CD4-positive, CD25-positive, alpha-beta regulatory T cell (primary cell): ENCODE measurements around the gene STXBP1. TPM values are rescaled to one million over a fixed set of nuclear protein-coding genes. Genes with fewer than 3 reads are reported as not detected.

Experiments
- ATAC-seq, 2 donors: fragments of 150-1000 bp; cut with Tn5 transposase; one replicate each; pipeline ENCODE4 v1.10.0; 2021; ENCODE audit warnings: low read depth in 2 of 2, moderate number of reproducible peaks in 2 of 2, moderate library complexity in 1 of 2
- DNase-seq, 3 donors: peaks; one replicate each; pipeline versions ENCODE4 v3.0.0 to v3.0.0-alpha.2; 2012 to 2022; ENCODE audit warnings: mixed read lengths in 1 of 3
- H3K27ac ChIP-seq: one replicate; pipeline ENCODE4 v1.7.0; 2013; ENCODE audit warnings: mild to moderate bottlenecking, low read length; ENCODE audit not compliant: insufficient read depth, poor library complexity, severe bottlenecking
- H3K27me3 ChIP-seq: one replicate; pipeline ENCODE4 v1.7.0; 2013; ENCODE audit warnings: low read length; ENCODE audit not compliant: control insufficient read depth, insufficient read depth
- H3K36me3 ChIP-seq: one replicate; pipeline ENCODE4 v1.7.0; 2013; ENCODE audit warnings: mild to moderate bottlenecking, low read length, moderate library complexity; ENCODE audit not compliant: control insufficient read depth, insufficient read depth
- H3K4me1 ChIP-seq: 2 replicates; pipeline ENCODE4 v1.7.0; 2013; ENCODE audit warnings: mild to moderate bottlenecking, low read length; ENCODE audit not compliant: insufficient read depth, control insufficient read depth, poor library complexity, severe bottlenecking
- H3K4me3 ChIP-seq: one replicate; pipeline ENCODE4 v1.7.0; 2013; ENCODE audit warnings: low read depth, mild to moderate bottlenecking, low read length, moderate library complexity
- H3K9me3 ChIP-seq, 2 experiments: 1 replicate in 1 of 2; 2 replicates in 1 of 2; pipeline ENCODE4 v1.7.0; 2013; ENCODE audit warnings: low read length in 2 of 2, mild to moderate bottlenecking in 1 of 2, moderate library complexity in 1 of 2; ENCODE audit not compliant: control insufficient read depth in 2 of 2
- H3K27ac Mint-ChIP-seq, 3 donors: one replicate each; pipeline ENCODE4 v1.8.0; 2020 to 2022; ENCODE audit warnings: mild to moderate bottlenecking in 3 of 3, mixed read lengths in 3 of 3, moderate library complexity in 2 of 3
- H3K27me3 Mint-ChIP-seq: one replicate; pipeline ENCODE4 v1.8.0; 2022; ENCODE audit warnings: mild to moderate bottlenecking, mixed read lengths
- H3K36me3 Mint-ChIP-seq: one replicate; pipeline ENCODE4 v1.8.0; 2020; ENCODE audit warnings: mixed read lengths
- H3K4me1 Mint-ChIP-seq, 4 donors: one replicate each; pipeline ENCODE4 v1.8.0; 2020 to 2022; ENCODE audit warnings: mixed read lengths in 4 of 4, mild to moderate bottlenecking in 1 of 4
- H3K4me3 Mint-ChIP-seq, 4 donors: one replicate each; pipeline ENCODE4 v1.8.0; 2020 to 2022; ENCODE audit warnings: mild to moderate bottlenecking in 4 of 4, mixed read lengths in 4 of 4, moderate library complexity in 3 of 4
- H3K9me3 Mint-ChIP-seq, 7 donors: one replicate each; pipeline ENCODE4 v1.8.0; 2020 to 2022; ENCODE audit warnings: mixed read lengths in 7 of 7, mild to moderate bottlenecking in 3 of 7, moderate library complexity in 2 of 7
- polyA plus RNA-seq, 4 donors: library from polyadenylated mRNA; unstranded; fragments of 300-500 nt; fragmentation: Illumina TruSeq; gene quantifications; one replicate each; pipeline ENCODE4 v1.2.3, GENCODE V29; 2021
- total RNA-seq: library from RNA; stranded (reverse); gene quantifications from one replicate; pipeline ENCODE4 v1.2.3, GENCODE V29; 2022

Gene STXBP1
- total and polyA plus RNA-seq, 5 donors from 2014 or later = 0.07 to 1.3 (median 0.26) TPM

- peaks cover 0 to 2% (median 0%) of the 10 kb centered on the region in 4 donors for H3K4me1 Mint-ChIP-seq
- H3K9me3 Mint-ChIP-seq = peaks cover 0 to 2% (median 0%) of the 10 kb centered on the region in 7 donors
- no peaks in the 10 kb centered on the region for H3K4me1 ChIP-seq
- peaks cover 12% of the 10 kb centered on the region for H3K27me3 Mint-ChIP-seq
- ATAC-seq (no peak), DNase-seq (no peak)
- H3K9me3 ChIP-seq = no peaks in the 10 kb centered on the region
- H3K4me3 Mint-ChIP-seq = no peak overlapping the region
- H3K36me3 Mint-ChIP-seq = peaks cover 7% of the 10 kb centered on the region
- no peak overlapping the region for H3K27ac Mint-ChIP-seq
- no peak overlapping the region for H3K4me3 ChIP-seq
- no peak overlapping the region for H3K27ac ChIP-seq
- no peaks in the 10 kb centered on the region for H3K27me3 ChIP-seq
- no peaks in the 10 kb centered on the region for H3K36me3 ChIP-seq
Observed at GRCh38 chr9:127680846-127681245, 68.8 kb downstream of the STXBP1 start.

- no peak overlapping the region for H3K27ac Mint-ChIP-seq
- ATAC-seq = no peak
- peaks cover 0 to 2% (median 0%) of the 10 kb centered on the region in 4 donors for H3K4me1 Mint-ChIP-seq
- H3K27me3 Mint-ChIP-seq = peaks cover 12% of the 10 kb centered on the region
- peaks cover 0 to 2% (median 0%) of the 10 kb centered on the region in 7 donors for H3K9me3 Mint-ChIP-seq
- H3K36me3 ChIP-seq = no peaks in the 10 kb centered on the region
- no peak overlapping the region for H3K27ac ChIP-seq
- no peak overlapping the region for H3K4me3 ChIP-seq
- H3K27me3 ChIP-seq = no peaks in the 10 kb centered on the region
- DNase-seq = no peak
- H3K9me3 ChIP-seq = no peaks in the 10 kb centered on the region
- H3K4me1 ChIP-seq = no peaks in the 10 kb centered on the region
- H3K4me3 Mint-ChIP-seq = no peak overlapping the region
- H3K36me3 Mint-ChIP-seq = peaks cover 7% of the 10 kb centered on the region
Observed at GRCh38 chr9:127682351-127683136, 70.5 kb downstream of the STXBP1 start.

- Histone ChIP-seq H3K9me3 (no peaks in the 10 kb centered on the region), H3K4me3 (no peak overlapping the region), H3K27me3 (no peaks in the 10 kb centered on the region), H3K4me1 (no peaks in the 10 kb centered on the region), H3K27ac (no peak overlapping the region), H3K36me3 (no peaks in the 10 kb centered on the region)
- peaks cover 0 to 2% (median 0%) of the 10 kb centered on the region in 7 donors for H3K9me3 Mint-ChIP-seq
- no peak overlapping the region for H3K27ac Mint-ChIP-seq
- peaks cover 0 to 2% (median 0%) of the 10 kb centered on the region in 4 donors for H3K4me1 Mint-ChIP-seq
- H3K4me3 Mint-ChIP-seq = no peak overlapping the region
- no peak for DNase-seq
- H3K27me3 Mint-ChIP-seq = peaks cover 10% of the 10 kb centered on the region
- peaks cover 7% of the 10 kb centered on the region for H3K36me3 Mint-ChIP-seq
- ATAC-seq = no peak
Observed at GRCh38 chr9:127683723-127684122, 71.6 kb downstream of the STXBP1 start.

GRCh38 chr9:127684576-127684975 lies 72.5 kb downstream of the STXBP1 start:
- Mint-ChIP-seq H3K4me1 (peaks cover 0 to under 1% (median 0%) of the 10 kb centered on the region in 4 donors), H3K27ac (no peak overlapping the region)

GRCh38 chr9:127686461-127687393 lies 74.7 kb downstream of the STXBP1 start:
- Histone ChIP-seq H3K27me3 (no peaks in the 10 kb centered on the region), H3K4me1 (no peaks in the 10 kb centered on the region), H3K4me3 (no peak overlapping the region), H3K36me3 (no peaks in the 10 kb centered on the region), H3K27ac (no peak overlapping the region), H3K9me3 (no peaks in the 10 kb centered on the region)
- Mint-ChIP-seq H3K27me3 (no peaks in the 10 kb centered on the region), H3K4me3 (no peak overlapping the region), H3K27ac (no peak overlapping the region), H3K36me3 (peaks cover 4% of the 10 kb centered on the region), H3K9me3 (peaks cover 0 to 2% (median 0%) of the 10 kb centered on the region in 7 donors), H3K4me1 (no peaks in the 10 kb centered on the region)
- DNase-seq (no peak), ATAC-seq (no peak)

More at GRCh38 chr9:127684576-127684975, 72.5 kb downstream of the STXBP1 start:
- no peaks in the 10 kb centered on the region for H3K27me3 ChIP-seq
- DNase-seq (no peak), ATAC-seq (no peak)
- Mint-ChIP-seq H3K36me3 (peaks cover 5% of the 10 kb centered on the region), H3K4me3 (no peak overlapping the region), H3K27me3 (peaks cover 4% of the 10 kb centered on the region), H3K9me3 (peaks cover 0 to 2% (median 0%) of the 10 kb centered on the region in 7 donors)
- no peaks in the 10 kb centered on the region for H3K4me1 ChIP-seq
- no peak overlapping the region for H3K27ac ChIP-seq
- no peaks in the 10 kb centered on the region for H3K36me3 ChIP-seq
- H3K9me3 ChIP-seq = no peaks in the 10 kb centered on the region
- no peak overlapping the region for H3K4me3 ChIP-seq

GRCh38 chr9:127689329-127690000 lies 77.4 kb downstream of the STXBP1 start:
- Mint-ChIP-seq H3K27ac (no peak overlapping the region), H3K36me3 (peaks cover 13% of the 10 kb centered on the region), H3K4me3 (no peak overlapping the region), H3K4me1 (no peaks in the 10 kb centered on the region), H3K27me3 (no peaks in the 10 kb centered on the region), H3K9me3 (peaks cover 0 to 2% (median 0%) of the 10 kb centered on the region in 7 donors)
- Histone ChIP-seq H3K36me3 (no peaks in the 10 kb centered on the region), H3K9me3 (no peaks in the 10 kb centered on the region), H3K27ac (no peak overlapping the region), H3K27me3 (no peaks in the 10 kb centered on the region), H3K4me1 (no peaks in the 10 kb centered on the region), H3K4me3 (no peak overlapping the region)
- ATAC-seq (no peak), DNase-seq (no peak)

- H3K9me3 Mint-ChIP-seq = peaks cover 0 to 2% (median 0%) of the 10 kb centered on the region in 7 donors
- H3K27ac Mint-ChIP-seq = no peak overlapping the region
- Histone ChIP-seq H3K36me3 (no peaks in the 10 kb centered on the region), H3K27me3 (no peaks in the 10 kb centered on the region), H3K4me3 (no peak overlapping the region), H3K4me1 (no peaks in the 10 kb centered on the region), H3K9me3 (no peaks in the 10 kb centered on the region), H3K27ac (no peak overlapping the region)
- DNase-seq = no peak
- no peak overlapping the region for H3K4me3 Mint-ChIP-seq
- no peaks in the 10 kb centered on the region for H3K4me1 Mint-ChIP-seq
- H3K36me3 Mint-ChIP-seq = peaks cover 13% of the 10 kb centered on the region
- no peaks in the 10 kb centered on the region for H3K27me3 Mint-ChIP-seq
- no peak for ATAC-seq
Observed at GRCh38 chr9:127690735-127691134, 78.7 kb downstream of the STXBP1 start.
